Vagina (tissue), 2 donors: ENCODE data around the gene C9orf78.

Experiments
- CTCF ChIP-seq, 3 experiments: fragments of 450-650 bp in 2 of 3; fragments of 200-600 bp in 1 of 3; sonication (generic) in 1 of 3; IDR thresholded peaks; one replicate each; pipeline ENCODE4 v1.5.1; 2017 to 2019; ENCODE audit warnings: antibody characterized with exemption in 3 of 3, mild to moderate bottlenecking in 2 of 3, moderate library complexity in 2 of 3
- POLR2A ChIP-seq, 2 donors: fragments of 450-650 bp; IDR thresholded peaks; one replicate each; pipeline ENCODE4 v1.6.1; 2017; ENCODE audit warnings: antibody characterized with exemption in 2 of 2, mild to moderate bottlenecking in 2 of 2, moderate library complexity in 2 of 2

- TF ChIP-seq CTCF (IDR thresholded peaks at IDR 0.05), result no peak
- TF ChIP-seq POLR2A (IDR thresholded peaks at IDR 0.05), result no peak
These were observed 16.7 kb upstream of the C9orf78 start for GRCh38 chr9:129851821-129852220.
